GM21576 (cell line): Measurements from ENCODE around the gene CPXM1.
"Not testable (repeated sequence)": the region's sequence is repeated elsewhere in the genome, so short reads cannot be mapped to it uniquely, and the experiment has no call there.

Experiments used
- ATAC-seq: cut with Tn5 transposase; IDR thresholded peaks from one replicate; pipeline ENCODE4 v1.9.1; 2021; ENCODE audit warnings: mild to moderate bottlenecking, moderate library complexity; ENCODE audit not compliant: unreplicated experiment

The CPXM1 gene

GRCh38 chr20:2822073-2822472 lies 21.6 kb upstream of the CPXM1 start:
- ATAC-seq, result no peak

DNA sequence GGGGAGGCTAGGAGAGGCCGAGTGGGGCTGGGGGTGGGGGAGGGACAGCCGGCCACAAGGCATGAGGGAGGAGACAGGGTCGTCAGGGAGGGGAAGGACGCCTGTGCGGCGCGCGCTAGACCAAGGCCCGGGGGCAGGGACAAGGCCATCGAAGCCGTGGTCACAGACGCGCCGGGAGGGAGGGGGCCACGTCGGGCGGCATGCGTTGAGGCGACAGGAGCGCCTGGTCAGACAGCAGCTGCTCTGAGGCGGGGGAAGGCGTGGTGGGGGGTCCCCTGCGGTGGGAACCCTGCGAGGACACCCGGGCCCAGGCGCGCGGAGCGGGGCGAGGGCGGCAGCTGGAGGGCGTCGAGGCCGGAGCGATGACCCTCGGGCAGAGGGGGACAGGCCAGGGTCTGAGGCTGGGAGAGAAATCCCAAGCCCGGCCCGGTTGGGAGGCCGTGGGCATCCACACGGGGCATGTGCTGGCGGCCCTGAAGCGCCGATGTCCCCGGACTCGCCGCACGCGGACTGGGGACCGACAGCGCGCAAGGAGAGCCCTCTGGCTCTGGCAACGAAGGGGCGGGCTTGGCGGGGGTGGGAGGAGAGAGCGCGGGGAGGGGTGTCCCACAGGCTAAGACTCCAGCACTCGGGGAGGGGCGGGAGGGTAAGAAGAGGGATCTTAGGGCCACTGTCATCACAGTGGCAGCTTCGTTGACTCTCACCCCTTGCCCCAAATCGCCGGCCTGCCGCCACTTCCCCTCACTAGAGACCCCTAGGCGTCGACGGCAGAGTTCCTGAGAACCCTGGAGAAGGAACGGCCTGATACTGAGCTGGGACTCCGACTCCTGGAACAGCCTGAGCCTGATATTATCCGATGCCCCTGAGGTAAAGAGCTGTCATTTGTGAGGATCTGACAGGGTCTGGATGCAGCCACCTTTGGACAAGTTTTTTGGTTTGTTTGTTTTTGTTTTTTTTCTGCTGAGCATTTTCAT lies 20.8 kb upstream of the CPXM1 start:
- ATAC-seq, result no peak

DNA sequence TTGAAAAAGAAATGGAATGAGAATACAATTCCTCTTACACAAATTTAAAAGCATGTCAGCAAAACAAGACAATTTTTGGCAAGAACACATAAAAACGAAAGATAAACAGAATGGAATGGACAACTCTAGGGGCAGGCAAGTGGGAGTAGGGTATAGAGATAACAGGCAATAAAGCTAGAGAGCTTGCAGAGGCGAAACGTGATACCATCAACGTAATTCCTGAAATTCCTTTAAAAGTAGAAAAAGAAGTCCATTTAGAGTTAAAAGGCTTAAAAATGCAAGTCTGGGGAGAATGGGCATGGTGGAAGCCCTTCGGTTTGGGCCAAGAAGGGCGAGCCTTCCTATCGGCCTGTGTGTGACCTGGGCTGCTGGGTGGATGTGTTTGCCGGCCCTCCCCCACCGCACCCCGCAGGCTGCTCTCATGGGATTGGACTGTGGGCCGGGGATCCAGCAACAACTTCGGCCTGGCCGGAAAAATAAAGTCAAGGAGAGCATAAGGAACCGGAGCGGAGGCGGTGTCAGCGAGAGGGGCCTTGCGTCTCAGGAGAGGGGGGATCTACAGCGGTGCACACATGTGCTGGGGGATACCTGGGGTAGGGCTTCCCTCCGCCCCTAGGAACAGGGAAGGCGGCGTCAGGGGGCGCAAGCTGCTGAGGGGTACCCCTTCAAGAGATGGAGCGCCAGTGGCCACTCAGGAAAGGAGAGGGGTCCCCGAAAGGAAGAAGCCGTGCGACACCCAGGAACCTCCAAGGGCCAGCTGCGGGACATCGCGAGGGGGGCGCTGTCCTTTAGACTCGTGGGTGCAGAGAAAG lies 19.9 kb upstream of the CPXM1 start:
- ATAC-seq, result no peak

DNA sequence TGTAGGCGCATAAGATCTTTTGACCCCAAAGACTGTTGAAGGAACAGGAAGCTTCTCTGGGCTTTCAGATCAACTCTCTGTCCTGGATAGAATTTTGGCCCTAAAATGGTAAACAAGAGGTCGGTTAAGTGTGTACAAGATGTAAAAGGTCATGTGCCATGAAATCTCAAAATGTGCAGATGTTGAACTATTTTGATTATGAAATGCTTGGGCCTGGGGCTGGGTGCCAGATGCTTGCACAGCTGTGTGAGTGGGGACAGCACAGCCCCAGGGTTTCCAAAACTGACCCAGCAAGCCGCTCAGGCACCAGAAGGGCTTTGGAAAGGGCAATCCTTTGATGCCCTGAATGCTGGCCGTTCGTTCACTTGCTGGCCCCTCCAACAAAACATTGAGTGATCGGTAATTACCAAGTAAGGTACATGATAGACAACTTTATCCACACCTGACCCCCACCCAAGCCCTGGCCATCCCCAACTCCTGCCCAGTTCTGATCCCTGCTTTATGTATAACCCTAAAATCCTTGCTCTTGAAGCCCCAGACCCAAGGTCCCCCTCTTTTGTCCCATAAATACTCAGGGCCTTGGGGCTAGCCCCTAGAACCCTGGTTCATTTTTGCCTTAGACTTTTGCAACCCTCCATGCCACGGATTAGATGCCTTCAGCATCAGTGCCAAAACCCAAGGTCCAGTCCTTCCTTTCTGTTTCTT lies 17.6 kb upstream of the CPXM1 start:
- ATAC-seq, result no peak

GRCh38 chr20:2817341-2817726 lies 16.9 kb upstream of the CPXM1 start:
- ATAC-seq, result no peak

DNA sequence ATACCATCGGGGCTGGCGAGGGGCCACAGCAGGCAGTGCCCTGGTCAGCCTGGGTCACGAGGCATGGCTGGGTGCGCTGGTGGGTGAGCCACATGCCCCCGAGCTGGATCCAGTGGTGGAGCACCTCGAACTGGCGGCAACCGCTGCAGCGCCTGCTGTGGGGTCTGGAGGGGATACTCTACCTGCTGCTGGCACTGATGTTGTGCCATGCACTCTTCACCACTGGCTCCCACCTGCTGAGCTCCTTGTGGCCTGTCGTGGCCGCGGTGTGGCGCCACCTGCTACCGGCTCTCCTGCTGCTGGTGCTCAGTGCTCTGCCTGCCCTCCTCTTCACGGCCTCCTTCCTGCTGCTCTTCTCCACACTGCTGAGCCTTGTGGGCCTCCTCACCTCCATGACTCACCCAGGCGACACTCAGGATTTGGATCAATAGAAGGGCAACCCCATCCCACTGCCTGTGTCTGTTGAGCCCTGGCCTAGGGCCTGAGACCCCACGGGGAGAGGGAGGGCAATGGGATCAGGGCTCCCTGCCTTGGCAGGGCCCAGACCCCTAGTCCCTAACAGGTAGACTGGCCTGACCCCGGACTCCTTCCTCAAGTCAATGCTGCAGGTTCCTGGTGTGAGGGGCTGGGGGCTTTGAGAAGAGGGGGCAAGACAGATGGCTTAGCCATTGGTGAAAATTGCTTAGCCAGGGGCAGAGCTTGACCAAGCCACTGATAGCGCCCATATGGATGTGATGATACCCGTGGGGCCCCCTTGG lies 16.3 kb upstream of the CPXM1 start:
- no peak for ATAC-seq

- no peak for ATAC-seq
Observed at GRCh38 chr20:2816030-2816582, 15.7 kb upstream of the CPXM1 start, which contains the start of gene TMEM239. TMEM239 (plus strand) TSS chr20:2816364; CDS start chr20:2816555, 191 bp downstream.

- no peak for ATAC-seq
Observed at GRCh38 chr20:2815242-2815900, 14.9 kb upstream of the CPXM1 start.

GRCh38 chr20:2814587-2815051 lies 14.2 kb upstream of the CPXM1 start, which contains the start of gene C20orf141:
C20orf141 (plus strand) TSS chr20:2814987; CDS start chr20:2815185, 198 bp downstream.
- ATAC-seq, result no peak

DNA sequence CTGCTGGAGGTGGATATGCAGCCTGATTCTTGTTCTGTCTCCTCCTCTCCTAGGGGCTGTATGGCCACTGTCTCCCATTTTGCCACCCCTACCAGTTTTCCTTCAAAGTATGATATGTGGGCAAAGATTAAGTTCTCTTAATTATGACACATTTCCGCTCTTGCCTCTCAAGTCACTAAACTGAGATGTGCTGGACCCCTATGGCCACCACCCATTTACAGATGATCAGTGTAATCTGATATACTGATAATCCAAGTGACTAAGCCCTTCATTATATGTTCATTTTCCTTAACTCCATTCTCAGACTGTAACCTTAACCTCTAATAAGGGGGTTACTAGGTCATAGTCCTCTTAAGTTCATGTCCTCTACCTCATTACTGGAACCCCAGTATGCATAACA lies 13.6 kb upstream of the CPXM1 start:
- no peak for ATAC-seq

GRCh38 chr20:2812189-2812588 lies 11.8 kb upstream of the CPXM1 start:
- ATAC-seq, result no peak

DNA sequence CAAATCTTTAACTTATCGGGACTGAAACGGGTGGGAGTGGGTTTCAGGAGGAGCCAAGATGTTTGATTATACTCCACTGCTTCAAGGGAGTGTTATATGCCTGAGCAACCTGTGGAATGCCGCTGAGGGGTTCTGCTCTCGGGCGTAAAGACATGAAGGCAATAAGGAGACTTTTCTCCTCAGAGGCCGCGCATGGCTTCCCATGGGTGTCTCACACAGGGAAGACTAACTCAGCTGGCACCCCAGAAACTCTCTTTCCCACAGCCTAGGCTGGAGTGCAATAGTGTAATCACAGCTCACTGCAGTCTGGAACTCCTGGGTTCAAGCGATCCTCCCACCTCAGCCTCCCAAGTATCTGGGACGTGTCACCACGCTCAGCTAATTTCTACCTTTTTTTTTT lies 9.3 kb upstream of the CPXM1 start:
- ATAC-seq, result no peak

DNA sequence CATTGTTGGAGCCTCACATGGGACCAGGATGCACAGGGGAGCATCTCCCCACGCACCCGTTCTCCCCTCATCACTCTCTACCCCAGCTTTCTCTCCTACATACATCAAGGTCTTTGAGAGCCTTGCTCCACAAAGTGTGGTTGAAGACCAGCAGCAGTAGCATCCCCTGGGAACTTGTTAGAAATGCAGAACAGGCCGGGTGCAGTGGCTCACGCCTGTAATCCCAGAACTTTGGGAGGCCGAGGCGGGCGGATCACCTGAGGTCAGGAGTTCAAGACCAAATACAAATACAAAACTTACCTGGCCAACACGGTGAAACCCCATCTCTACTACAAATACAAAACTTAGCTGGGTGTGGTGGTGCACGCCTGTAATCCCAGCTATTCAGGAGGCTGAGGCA lies 7.5 kb upstream of the CPXM1 start:
- not testable (repeated sequence) for ATAC-seq

DNA sequence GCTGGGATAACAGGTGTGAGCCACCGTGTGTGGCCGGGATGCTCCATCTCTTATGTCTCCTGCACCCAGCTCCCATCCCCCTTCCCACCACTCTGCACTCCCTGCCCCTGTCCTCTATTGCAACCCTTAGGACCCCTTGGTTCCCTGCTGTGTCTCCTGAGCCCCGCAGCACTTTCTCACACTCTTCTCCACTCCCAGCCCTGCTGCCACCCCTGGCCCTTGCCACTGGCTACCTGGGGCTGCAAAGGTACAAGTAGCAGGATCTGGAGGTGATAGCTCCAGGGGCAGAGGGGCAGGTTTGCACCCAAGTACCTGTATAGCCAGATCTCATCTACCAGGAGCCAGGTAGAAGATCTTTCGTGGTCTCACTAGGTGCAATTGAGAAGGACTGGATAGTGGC lies 6.6 kb upstream of the CPXM1 start:
- ATAC-seq, result no peak

DNA sequence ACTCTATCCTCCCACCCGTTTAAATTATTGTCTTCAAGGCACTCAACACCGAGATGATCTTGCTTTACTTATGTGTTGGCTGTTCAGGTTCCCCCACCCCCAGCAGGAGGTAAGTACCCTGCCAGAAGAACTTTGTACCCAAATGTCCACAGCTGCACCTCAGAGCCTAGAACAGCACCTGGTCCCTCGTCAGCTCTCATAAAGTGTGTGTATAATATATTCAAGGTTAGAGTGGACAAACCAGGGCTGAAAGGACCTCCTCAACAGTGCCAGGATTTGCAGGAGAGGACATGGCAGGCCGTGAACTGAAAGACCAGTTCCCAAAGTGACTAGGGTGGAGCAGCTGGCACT lies 5.9 kb upstream of the CPXM1 start:
- ATAC-seq, result no peak

- ATAC-seq, result no peak
Observed at GRCh38 chr20:2805689-2806350, 5.4 kb upstream of the CPXM1 start.

DNA sequence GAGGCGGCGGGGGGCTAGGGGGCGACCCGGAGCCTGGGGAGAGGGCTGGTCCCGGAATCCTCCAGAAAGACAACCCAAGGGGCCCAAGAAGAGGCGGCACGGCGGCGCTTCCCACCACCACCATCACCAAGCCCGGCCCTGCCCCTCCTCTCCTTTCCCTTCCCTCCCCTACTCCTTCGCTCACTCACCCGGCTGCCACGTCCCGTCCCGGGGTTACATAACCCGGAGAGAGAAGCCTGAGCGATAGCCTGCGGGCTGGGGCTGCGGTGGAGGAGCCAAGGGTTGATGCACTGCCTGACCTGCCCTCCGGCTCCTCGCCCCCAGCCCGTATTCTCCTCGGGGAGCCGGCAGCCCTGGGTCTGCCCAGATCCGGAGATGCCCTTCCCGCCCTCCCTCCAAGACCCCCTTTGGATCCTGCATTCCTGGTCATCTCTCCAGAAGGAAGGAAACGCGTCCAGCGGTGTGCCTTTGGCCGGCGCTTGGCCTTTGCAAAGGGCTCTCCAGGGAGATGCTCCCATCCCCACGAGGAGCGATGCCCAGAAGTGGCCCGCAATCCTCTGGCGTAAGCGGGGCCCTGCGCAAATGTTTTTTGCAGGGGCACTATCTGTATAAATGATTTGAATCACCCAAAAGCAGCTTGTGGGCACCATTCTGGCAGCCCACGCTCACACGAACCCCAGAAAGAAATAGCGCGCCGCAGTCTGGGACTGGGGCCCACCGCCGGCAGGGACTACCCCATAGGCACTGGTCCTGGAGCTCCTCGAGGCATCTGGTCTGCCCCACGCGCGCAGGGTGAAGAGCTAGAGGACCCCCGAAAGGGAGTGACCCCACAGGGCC lies 4.6 kb upstream of the CPXM1 start:
- no peak for ATAC-seq
